ENCODE data around the gene MBNL1. TPM values are rescaled to one million over a fixed set of nuclear protein-coding genes. Genes with fewer than 3 reads are reported as not detected.

The MBNL1 gene
- total and polyA plus RNA-seq, 2 of the 13 experiments (the other 11 are each of a cell fraction or from before 2014, with no cell fraction given): 27.1 to 55.4 TPM

DNA sequence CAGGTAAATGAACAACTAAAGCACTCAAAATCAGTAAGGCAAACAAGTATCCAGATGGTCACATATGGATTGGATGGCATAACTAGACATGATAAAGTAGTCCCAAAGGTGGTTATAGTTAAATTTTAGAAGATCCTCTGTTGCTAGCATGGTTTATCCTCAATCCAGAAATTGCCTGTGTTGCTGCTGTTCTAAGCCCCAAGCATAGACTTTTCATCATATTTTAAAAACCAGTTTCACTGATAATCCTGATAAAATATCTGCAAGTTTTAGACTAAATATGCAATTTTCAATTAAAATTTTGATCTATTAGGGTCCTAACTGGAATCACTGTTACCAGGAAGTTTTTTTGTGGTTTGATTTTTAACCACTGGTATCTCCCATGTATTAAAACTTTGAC is 35.4 kb downstream of the MBNL1 start:
- no peaks in the 10 kb centered on the region for H3K9me3 ChIP-seq (ENCODE audit: low read length)
- peak overlapping the region; percentile 15 for H3K27ac ChIP-seq (ENCODE audit: extremely low read length, insufficient read depth, low read length)
- no TSS peak for BruUV-seq (replicated peaks)
- peaks cover 87% of the 10 kb centered on the region for H3K79me2 ChIP-seq (ENCODE audit: insufficient read depth, low read length)
- H2AFZ ChIP-seq (ENCODE audit: low read length): no peak overlapping the region
- H3K9ac ChIP-seq (ENCODE audit: insufficient read depth, low read depth, low read length): no peak overlapping the region
- DNase-seq (ENCODE audit: low spot score): no peak
- intact Hi-C loops (cut with micrococcal nuclease; ENCODE audit: unreplicated experiment): loop anchor here (10.0 kb wide), 1 partner anchor 141 kb away; no protein-coding TSS in a partner anchor
- in situ Hi-C loops (cut with HindIII; ENCODE audit: extremely low pct_ligation_motif_present, low pct_unique_long_range_greater_than_20kb): no loop called here
- no peak overlapping the region for H3K4me3 ChIP-seq (replicated peaks in 1 of 3; ENCODE audit: insufficient read depth in 1 of 3, low read depth in 2 of 3, low read length in 3 of 3)
- H4K20me1 ChIP-seq (ENCODE audit: insufficient read depth, low read length): no peaks in the 10 kb centered on the region
- no peak for ATAC-seq
- ChIA-PET POLR2A (interaction anchor here (1.1 kb wide), 1 partner anchor 35 kb away, joined by 4 read pairs; the partner anchor contains the start of gene MBNL1), CTCF (ENCODE audit: low intra/inter-chr PET ratio, low total read pairs) (no interaction called here)
- no peaks in the 10 kb centered on the region for H3K27me3 ChIP-seq (ENCODE audit: control insufficient read depth in 1 of 2, insufficient read depth in 2 of 2, low read length in 2 of 2)
- FAIRE-seq: no peak
- TF ChIP-seq RORA (CRISPR knock-in tag; IDR thresholded peaks at IDR 0.05): no peak
- TF ChIP-seq, protein P1, sequence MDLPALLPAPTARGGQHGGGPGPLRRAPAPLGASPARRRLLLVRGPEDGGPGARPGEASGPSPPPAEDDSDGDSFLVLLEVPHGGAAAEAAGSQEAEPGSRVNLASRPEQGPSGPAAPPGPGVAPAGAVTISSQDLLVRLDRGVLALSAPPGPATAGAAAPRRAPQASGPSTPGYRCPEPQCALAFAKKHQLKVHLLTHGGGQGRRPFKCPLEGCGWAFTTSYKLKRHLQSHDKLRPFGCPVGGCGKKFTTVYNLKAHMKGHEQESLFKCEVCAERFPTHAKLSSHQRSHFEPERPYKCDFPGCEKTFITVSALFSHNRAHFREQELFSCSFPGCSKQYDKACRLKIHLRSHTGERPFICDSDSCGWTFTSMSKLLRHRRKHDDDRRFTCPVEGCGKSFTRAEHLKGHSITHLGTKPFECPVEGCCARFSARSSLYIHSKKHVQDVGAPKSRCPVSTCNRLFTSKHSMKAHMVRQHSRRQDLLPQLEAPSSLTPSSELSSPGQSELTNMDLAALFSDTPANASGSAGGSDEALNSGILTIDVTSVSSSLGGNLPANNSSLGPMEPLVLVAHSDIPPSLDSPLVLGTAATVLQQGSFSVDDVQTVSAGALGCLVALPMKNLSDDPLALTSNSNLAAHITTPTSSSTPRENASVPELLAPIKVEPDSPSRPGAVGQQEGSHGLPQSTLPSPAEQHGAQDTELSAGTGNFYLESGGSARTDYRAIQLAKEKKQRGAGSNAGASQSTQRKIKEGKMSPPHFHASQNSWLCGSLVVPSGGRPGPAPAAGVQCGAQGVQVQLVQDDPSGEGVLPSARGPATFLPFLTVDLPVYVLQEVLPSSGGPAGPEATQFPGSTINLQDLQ (CRISPR knock-in tag; IDR thresholded peaks at IDR 0.05): no peak
- H3K4me1 ChIP-seq (ENCODE audit: insufficient read depth, low read length): peaks cover 99% of the 10 kb centered on the region
- peaks cover 1 to 3% of the 10 kb centered on the region in 2 experiments; a peak in 1 of 5 replicates for H3K36me3 ChIP-seq (replicated peaks in 1 of 2; ENCODE audit: control insufficient read depth in 1 of 2, insufficient read depth in 2 of 2, low read length in 2 of 2)
- 0 out of 2 replicates have a peak overlapping the region, but pooled peaks have one; percentile 29 for H3K4me2 ChIP-seq (ENCODE audit: low read depth, low read length)

DNA sequence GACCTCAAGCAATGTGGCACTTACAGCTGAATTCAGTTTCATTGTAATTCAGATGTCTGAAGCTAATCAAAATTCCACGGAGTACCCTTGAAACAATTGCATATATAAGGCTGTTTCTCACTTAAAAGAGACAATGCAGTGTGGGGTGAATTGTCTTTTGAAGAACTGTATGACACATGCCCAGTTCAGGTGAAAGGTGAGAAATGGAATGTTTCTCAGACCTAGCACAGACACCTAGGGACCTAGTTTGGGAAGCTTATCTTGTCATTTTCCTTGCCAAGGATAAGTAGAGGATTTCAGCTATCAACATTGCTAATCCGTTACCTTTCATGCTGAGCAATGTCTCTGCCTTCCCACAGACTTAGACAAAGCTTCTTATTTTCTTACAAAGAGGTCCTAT is 36.3 kb downstream of the MBNL1 start:
- H3K4me2 ChIP-seq (ENCODE audit: low read depth, low read length): no peak overlapping the region
- ChIA-PET POLR2A (no interaction called here), CTCF (ENCODE audit: low intra/inter-chr PET ratio, low total read pairs) (no interaction called here)
- no peak for FAIRE-seq
- in situ Hi-C loops (cut with HindIII; ENCODE audit: extremely low pct_ligation_motif_present, low pct_unique_long_range_greater_than_20kb): no loop called here
- H3K79me2 ChIP-seq (ENCODE audit: insufficient read depth, low read length): peaks cover 85% of the 10 kb centered on the region
- peaks cover under 1 to 1% of the 10 kb centered on the region in 2 experiments; a peak in 1 of 5 replicates for H3K36me3 ChIP-seq (replicated peaks in 1 of 2; ENCODE audit: control insufficient read depth in 1 of 2, insufficient read depth in 2 of 2, low read length in 2 of 2)
- BruUV-seq (replicated peaks): no TSS peak
- DNase-seq (ENCODE audit: low spot score): no peak
- H3K27ac ChIP-seq (ENCODE audit: extremely low read length, insufficient read depth, low read length): peak overlapping the region; percentile 19
- WGBS (ENCODE audit: low lambda C conversion rate): 85% methylated on average over 2 of the region's 2 CpGs
- H2AFZ ChIP-seq (ENCODE audit: low read length): no peak overlapping the region
- no peak for ATAC-seq
- H3K9ac ChIP-seq (ENCODE audit: insufficient read depth, low read depth, low read length): no peak overlapping the region
- no peak overlapping the region for H3K4me3 ChIP-seq (replicated peaks in 1 of 3; ENCODE audit: insufficient read depth in 1 of 3, low read depth in 2 of 3, low read length in 3 of 3)
- intact Hi-C loops (cut with micrococcal nuclease; ENCODE audit: unreplicated experiment): loop anchor here (10.0 kb wide), 1 partner anchor 140 kb away; no protein-coding TSS in a partner anchor
- H4K20me1 ChIP-seq (ENCODE audit: insufficient read depth, low read length): no peaks in the 10 kb centered on the region
- H3K27me3 ChIP-seq (ENCODE audit: control insufficient read depth in 1 of 2, insufficient read depth in 2 of 2, low read length in 2 of 2): no peaks in the 10 kb centered on the region
- no peaks in the 10 kb centered on the region for H3K9me3 ChIP-seq (ENCODE audit: low read length)
- peaks cover 90% of the 10 kb centered on the region for H3K4me1 ChIP-seq (ENCODE audit: insufficient read depth, low read length)
- TF ChIP-seq KLF16 (CRISPR knock-in tag; IDR thresholded peaks at IDR 0.05): no peak
- TF ChIP-seq ZNF543 (CRISPR knock-in tag; IDR thresholded peaks at IDR 0.05): no peak
- no peak for TF ChIP-seq MAFF (IDR thresholded peaks at IDR 0.05; ENCODE audit: low read depth, low read length)
- TF ChIP-seq, protein P2, sequence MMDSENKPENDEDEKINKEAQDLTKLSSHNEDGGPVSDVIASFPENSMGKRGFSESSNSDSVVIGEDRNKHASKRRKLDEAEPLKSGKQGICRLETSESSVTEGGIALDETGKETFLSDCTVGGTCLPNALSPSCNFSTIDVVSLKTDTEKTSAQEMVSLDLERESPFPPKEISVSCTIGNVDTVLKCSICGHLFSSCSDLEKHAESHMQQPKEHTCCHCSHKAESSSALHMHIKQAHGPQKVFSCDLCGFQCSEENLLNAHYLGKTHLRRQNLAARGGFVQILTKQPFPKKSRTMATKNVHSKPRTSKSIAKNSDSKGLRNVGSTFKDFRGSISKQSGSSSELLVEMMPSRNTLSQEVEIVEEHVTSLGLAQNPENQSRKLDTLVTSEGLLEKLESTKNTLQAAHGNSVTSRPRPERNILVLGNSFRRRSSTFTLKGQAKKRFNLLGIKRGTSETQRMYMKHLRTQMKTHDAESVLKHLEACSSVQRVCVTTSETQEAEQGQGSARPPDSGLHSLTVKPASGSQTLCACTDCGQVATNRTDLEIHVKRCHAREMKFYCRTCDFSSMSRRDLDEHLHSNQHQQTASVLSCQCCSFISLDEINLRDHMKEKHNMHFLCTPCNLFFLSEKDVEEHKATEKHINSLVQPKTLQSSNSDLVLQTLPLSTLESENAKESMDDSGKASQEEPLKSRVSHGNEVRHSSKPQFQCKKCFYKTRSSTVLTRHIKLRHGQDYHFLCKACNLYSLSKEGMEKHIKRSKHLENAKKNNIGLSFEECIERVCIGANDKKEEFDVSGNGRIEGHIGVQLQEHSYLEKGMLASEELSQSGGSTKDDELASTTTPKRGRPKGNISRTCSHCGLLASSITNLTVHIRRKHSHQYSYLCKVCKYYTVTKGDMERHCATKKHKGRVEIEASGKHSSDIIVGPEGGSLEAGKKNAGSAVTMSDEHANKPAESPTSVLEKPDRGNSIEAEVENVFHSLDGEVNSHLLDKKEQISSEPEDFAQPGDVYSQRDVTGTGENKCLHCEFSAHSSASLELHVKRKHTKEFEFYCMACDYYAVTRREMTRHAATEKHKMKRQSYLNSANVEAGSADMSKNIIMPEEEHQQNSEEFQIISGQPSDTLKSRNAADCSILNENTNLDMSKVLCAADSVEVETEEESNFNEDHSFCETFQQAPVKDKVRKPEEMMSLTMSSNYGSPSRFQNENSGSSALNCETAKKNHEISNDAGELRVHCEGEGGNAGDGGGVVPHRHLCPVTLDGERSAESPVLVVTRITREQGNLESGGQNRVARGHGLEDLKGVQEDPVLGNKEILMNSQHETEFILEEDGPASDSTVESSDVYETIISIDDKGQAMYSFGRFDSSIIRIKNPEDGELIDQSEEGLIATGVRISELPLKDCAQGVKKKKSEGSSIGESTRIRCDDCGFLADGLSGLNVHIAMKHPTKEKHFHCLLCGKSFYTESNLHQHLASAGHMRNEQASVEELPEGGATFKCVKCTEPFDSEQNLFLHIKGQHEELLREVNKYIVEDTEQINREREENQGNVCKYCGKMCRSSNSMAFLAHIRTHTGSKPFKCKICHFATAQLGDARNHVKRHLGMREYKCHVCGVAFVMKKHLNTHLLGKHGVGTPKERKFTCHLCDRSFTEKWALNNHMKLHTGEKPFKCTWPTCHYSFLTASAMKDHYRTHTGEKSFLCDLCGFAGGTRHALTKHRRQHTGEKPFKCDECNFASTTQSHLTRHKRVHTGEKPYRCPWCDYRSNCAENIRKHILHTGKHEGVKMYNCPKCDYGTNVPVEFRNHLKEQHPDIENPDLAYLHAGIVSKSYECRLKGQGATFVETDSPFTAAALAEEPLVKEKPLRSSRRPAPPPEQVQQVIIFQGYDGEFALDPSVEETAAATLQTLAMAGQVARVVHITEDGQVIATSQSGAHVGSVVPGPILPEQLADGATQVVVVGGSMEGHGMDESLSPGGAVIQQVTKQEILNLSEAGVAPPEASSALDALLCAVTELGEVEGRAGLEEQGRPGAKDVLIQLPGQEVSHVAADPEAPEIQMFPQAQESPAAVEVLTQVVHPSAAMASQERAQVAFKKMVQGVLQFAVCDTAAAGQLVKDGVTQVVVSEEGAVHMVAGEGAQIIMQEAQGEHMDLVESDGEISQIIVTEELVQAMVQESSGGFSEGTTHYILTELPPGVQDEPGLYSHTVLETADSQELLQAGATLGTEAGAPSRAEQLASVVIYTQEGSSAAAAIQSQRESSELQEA (CRISPR knock-in tag; IDR thresholded peaks at IDR 0.05; ENCODE audit: not compliant biosample characterization): no peak
- TF ChIP-seq SATB2 (CRISPR knock-in tag; IDR thresholded peaks at IDR 0.05): no peak
